Prostate gland (tissue), 2 donors: ENCODE results near the gene EIF4A3. TPM values are rescaled to one million over a fixed set of nuclear protein-coding genes. Genes with fewer than 3 reads are reported as not detected.

Experiments
- DNase-seq: peaks from one replicate; pipeline ENCODE4 v3.0.0-alpha.2; 2019; ENCODE audit warnings: low spot score
- H3K27ac ChIP-seq, 2 donors: fragments of 200-600 bp; sonication (generic); 2 replicates each; pipeline ENCODE4 v1.5.1; 2017 to 2019
- H3K27me3 ChIP-seq: fragments of 200-600 bp; sonication (generic); replicated peaks from 2 replicates; pipeline ENCODE4 v1.5.1; 2019; ENCODE audit not compliant: insufficient read depth
- H3K36me3 ChIP-seq, 2 donors: fragments of 200-600 bp; sonication (generic); 1 replicate in 1 of 2; 2 replicates in 1 of 2; pipeline versions ENCODE4 v1.5.1 to v1.8.1; 2017 to 2019
- H3K4me1 ChIP-seq: fragments of 200-600 bp; sonication (generic); replicated peaks from 2 replicates; pipeline ENCODE4 v1.5.1; 2019
- H3K4me3 ChIP-seq, 2 donors: fragments of 200-600 bp; sonication (generic); 2 replicates each; pipeline ENCODE4 v1.5.1; 2017 to 2019
- H3K9me3 ChIP-seq: fragments of 200-600 bp; sonication (generic); 2 replicates; pipeline ENCODE4 v1.5.1; 2017
- POLR2A ChIP-seq: fragments of 450-650 bp; IDR thresholded peaks from one replicate; pipeline ENCODE4 v1.6.1; 2016; ENCODE audit warnings: antibody characterized with exemption, mild to moderate bottlenecking
- POLR2AphosphoS5 ChIP-seq: sonication (generic); formaldehyde crosslinking; IDR thresholded peaks from one replicate; pipeline ENCODE4 v1.6.1; 2017; ENCODE audit warnings: antibody characterized with exemption
- WGBS: methylation state at CpG from one replicate; pipeline ENCODE4 v1.1.5; 2018; 5-methylcytosine and 5-hydroxymethylcytosine counted together
- intact Hi-C: fragments of 100-400 bp; cut with DNase I; formaldehyde crosslinking; loops from one replicate; pipeline ENCODE4 v1.14.2; 2022
- total RNA-seq, 2 donors: library from RNA; depleted of rRNA; stranded (reverse); fragments of >200 nt; gene quantifications; one replicate each; pipeline ENCODE4 v1.1.0, GENCODE V29; 2016
- TF ChIP-seq, protein P1 (sequence below), 4 experiments: fragments of 200-600 bp in 2 of 4; fragments of 450-650 bp in 2 of 4; sonication (generic) in 2 of 4; IDR thresholded peaks; 1 replicate in 3 of 4; 2 replicates in 1 of 4; pipeline ENCODE4 v1.5.1; 2016 to 2019; ENCODE audit warnings: antibody characterized with exemption in 4 of 4, mild to moderate bottlenecking in 2 of 4, moderate library complexity in 2 of 4

The EIF4A3 gene
- total RNA-seq, 2 donors from 2014 or later = 69.7 to 72.9 TPM

- TF ChIP-seq POLR2A = no peak
- TF ChIP-seq, protein P1, sequence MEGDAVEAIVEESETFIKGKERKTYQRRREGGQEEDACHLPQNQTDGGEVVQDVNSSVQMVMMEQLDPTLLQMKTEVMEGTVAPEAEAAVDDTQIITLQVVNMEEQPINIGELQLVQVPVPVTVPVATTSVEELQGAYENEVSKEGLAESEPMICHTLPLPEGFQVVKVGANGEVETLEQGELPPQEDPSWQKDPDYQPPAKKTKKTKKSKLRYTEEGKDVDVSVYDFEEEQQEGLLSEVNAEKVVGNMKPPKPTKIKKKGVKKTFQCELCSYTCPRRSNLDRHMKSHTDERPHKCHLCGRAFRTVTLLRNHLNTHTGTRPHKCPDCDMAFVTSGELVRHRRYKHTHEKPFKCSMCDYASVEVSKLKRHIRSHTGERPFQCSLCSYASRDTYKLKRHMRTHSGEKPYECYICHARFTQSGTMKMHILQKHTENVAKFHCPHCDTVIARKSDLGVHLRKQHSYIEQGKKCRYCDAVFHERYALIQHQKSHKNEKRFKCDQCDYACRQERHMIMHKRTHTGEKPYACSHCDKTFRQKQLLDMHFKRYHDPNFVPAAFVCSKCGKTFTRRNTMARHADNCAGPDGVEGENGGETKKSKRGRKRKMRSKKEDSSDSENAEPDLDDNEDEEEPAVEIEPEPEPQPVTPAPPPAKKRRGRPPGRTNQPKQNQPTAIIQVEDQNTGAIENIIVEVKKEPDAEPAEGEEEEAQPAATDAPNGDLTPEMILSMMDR (IDR thresholded peaks at IDR 0.05) = no peak
- no peak for TF ChIP-seq POLR2AphosphoS5
- no peak for DNase-seq
- Histone ChIP-seq H3K4me1 (no peaks in the 10 kb centered on the region), H3K36me3 (peaks cover 14 to 30% of the 10 kb centered on the region in 2 donors), H3K27me3 (no peaks in the 10 kb centered on the region), H3K27ac (no peak overlapping the region), H3K4me3 (no peak overlapping the region), H3K9me3 (no peaks in the 10 kb centered on the region)
- intact Hi-C loops = no loop called here
- WGBS = 88% methylated on average over 7 of the region's 7 CpGs
Observed at GRCh38 chr17:80141463-80142165, 5.3 kb downstream of the EIF4A3 start.

- H3K36me3 ChIP-seq = peaks cover 14 to 30% of the 10 kb centered on the region in 2 donors
- WGBS = 84% methylated on average over 18 of the region's 18 CpGs
- no peak overlapping the region for H3K27ac ChIP-seq
- H3K4me1 ChIP-seq = no peaks in the 10 kb centered on the region
- H3K4me3 ChIP-seq = no peak overlapping the region
- H3K27me3 ChIP-seq = no peaks in the 10 kb centered on the region
- DNase-seq = no peak
- intact Hi-C loops = no loop called here
- H3K9me3 ChIP-seq = no peaks in the 10 kb centered on the region
- TF ChIP-seq, protein P1 (IDR thresholded peaks at IDR 0.05) = no peak
- no peak for TF ChIP-seq POLR2A
- no peak for TF ChIP-seq POLR2AphosphoS5
Observed at GRCh38 chr17:80138856-80139426, 8.0 kb downstream of the EIF4A3 start.

- TF ChIP-seq POLR2AphosphoS5 (no peak), POLR2A (no peak)
- TF ChIP-seq, protein P1 (IDR thresholded peaks at IDR 0.05) = no peak
- no peak for DNase-seq
- peaks cover 9 to 24% of the 10 kb centered on the region in 2 donors for H3K36me3 ChIP-seq
- no peak overlapping the region for H3K4me3 ChIP-seq
- intact Hi-C loops = no loop called here
- H3K9me3 ChIP-seq = no peaks in the 10 kb centered on the region
- WGBS = 90% methylated on average over 9 of the region's 9 CpGs
- no peak overlapping the region for H3K27ac ChIP-seq
- H3K4me1 ChIP-seq = no peaks in the 10 kb centered on the region
- no peaks in the 10 kb centered on the region for H3K27me3 ChIP-seq
Observed at GRCh38 chr17:80137131-80137530, 9.8 kb downstream of the EIF4A3 start.

DNA sequence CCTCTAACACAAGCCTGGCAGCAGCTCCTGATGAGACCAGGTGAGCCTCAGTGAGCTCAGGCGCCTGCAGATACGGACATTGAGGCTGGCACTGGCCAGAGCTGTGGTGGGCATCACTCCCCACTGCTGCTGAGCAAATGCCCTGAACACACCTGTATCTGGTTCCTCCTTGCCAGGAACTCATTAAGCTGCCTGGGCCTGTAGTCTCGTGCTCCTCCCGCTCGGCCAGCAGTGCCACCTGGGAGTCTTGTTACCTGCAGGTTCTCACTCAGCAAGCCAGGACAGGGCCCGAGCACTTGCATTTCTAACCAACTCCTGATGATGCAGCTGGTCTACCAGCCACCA, 13.3 kb downstream of the EIF4A3 start:
- H3K4me3 ChIP-seq = no peak overlapping the region
- peaks cover 6 to 20% of the 10 kb centered on the region in 2 donors for H3K36me3 ChIP-seq
- DNase-seq = peak; percentile 48
- H3K4me1 ChIP-seq = peaks cover 3% of the 10 kb centered on the region
- TF ChIP-seq POLR2AphosphoS5 (no peak), POLR2A (no peak)
- TF ChIP-seq, protein P1 (IDR thresholded peaks at IDR 0.05) = no peak
- peak overlapping the region in 1 of 2 donors; percentile 24 for H3K27ac ChIP-seq
- H3K9me3 ChIP-seq = no peaks in the 10 kb centered on the region
- WGBS = 61% methylated on average over 6 of the region's 6 CpGs
- intact Hi-C loops = no loop called here
- H3K27me3 ChIP-seq = no peaks in the 10 kb centered on the region
